HG02571 (cell line): ENCODE measurements around the gene PI3.
"Not testable (repeated sequence)": the region's sequence is repeated elsewhere in the genome, so short reads cannot be mapped to it uniquely, and the experiment has no call there.

Experiments used
- ATAC-seq: cut with Tn5 transposase; IDR thresholded peaks from one replicate; pipeline ENCODE4 v1.9.1; 2021; ENCODE audit warnings: mild to moderate bottlenecking, moderate library complexity; ENCODE audit not compliant: unreplicated experiment

PI3 gene, protein sequence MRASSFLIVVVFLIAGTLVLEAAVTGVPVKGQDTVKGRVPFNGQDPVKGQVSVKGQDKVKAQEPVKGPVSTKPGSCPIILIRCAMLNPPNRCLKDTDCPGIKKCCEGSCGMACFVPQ

DNA sequence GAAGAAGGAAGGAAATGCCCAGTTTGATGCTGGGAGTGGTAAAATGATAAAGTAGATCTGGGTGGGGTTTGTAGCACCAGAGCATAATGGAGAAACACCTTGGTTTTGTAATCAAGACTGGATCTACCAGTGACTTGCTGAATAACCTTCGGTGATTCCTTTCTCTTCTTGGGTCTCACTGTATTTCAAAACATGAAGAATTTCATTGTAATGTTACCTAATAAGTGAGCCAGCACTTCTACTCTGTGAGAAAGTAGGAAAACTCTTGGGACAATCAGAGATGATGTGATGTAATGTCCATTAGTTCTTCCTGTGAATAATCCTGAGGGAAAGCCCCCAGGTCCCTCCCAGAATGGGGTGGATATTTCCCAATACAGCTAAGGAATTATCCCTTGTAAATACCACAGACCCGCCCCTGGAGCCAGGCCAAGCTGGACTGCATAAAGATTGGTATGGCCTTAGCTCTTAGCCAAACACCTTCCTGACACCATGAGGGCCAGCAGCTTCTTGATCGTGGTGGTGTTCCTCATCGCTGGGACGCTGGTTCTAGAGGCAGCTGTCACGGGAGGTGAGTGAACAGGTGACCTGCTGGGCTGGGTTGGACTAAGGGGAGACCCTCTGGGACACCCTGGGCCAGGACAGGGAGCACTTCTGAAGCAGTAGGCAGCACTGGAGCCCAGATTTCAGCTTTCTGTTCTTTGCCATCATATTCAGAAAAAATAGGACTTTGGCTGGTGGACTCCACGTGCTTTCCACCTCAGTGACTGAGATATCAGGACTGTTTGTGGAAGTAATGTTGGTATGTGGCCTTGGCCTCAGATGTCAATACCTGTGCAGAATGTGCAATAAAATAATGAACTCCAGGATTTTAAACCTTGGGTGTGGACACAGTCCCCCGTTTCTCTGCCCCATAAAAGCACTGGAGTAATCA lies at the start of gene PI3:
TSS of gene PI3 (plus strand) at position 469 of the 931 bp plus-strand sequence. CDS start at position 490, 21 bp downstream.
- no peak for ATAC-seq

DNA sequence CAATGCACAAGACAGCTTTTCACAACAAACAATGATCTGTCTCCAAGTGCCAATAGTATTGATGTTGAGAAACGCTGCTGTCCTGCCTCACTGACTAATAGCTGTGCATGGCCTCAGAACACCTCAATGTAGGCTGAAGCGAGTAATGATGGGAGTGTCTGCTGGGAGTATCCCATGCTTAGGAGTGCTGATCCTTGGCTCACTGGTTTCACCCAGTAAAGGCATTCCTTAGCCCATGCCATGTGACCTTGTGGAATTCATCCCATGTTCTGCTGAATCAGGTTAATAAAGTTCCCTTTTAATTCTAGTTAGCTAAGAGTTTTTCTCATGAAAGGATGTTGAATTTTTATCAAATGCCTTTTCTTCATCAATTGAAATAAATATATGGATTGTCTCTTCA lies 46.6 kb upstream of the PI3 start:
- ATAC-seq: no peak

DNA sequence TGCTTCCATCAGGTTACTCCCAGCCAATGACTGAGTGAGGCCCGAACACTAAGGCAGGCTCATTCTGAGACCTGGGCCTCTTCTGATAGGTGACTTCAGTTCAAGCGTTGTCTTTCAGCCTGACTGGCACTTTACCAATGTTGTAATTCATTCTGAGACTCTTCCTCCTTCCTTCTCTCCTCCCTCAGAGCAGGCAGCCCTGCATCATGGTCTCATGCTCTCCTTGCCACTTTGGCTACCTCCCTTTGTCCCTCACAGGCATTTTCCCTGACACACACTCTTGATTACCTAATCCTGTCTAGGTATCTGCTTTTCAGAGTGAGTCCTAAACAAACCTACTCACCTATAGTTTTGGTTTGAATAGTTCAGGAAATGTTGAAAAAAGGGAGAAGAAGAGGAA lies 37.8 kb upstream of the PI3 start:
- no peak for ATAC-seq

DNA sequence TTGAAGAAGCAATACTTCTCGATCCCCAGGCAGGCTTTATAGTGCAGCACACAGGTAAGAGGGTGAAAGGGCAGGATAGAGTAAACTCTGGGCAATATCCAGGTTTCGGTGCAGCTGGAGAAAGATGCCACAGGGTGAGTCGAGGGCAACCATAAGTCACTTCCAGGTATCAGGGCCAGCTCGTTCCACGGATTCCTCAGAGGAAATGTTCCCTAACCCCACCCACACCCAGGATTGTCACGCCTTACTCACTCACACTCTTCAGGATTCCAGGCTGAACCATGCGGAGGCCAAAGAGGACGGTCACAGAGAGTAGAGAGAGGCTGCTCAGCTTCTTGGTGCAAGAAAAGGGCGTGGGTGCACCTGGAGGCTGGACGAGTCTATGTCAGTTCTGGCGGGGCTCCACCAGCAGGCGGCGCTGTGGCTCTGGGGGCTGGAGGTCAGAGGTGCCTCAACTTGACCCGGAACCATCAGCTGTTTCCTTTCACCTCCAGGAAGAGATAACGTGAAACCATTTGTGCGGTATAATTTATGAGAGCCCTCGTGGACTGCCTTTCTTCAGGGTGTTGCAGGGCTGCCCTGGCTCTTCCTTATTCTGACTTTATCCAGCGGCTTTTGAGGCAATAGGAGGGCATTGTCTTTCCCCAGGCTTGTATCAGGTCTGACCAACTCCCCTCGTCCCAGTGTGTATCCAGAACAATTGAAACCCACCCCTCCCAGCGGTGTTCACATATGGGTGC lies 36.0 kb upstream of the PI3 start:
- no peak for ATAC-seq

DNA sequence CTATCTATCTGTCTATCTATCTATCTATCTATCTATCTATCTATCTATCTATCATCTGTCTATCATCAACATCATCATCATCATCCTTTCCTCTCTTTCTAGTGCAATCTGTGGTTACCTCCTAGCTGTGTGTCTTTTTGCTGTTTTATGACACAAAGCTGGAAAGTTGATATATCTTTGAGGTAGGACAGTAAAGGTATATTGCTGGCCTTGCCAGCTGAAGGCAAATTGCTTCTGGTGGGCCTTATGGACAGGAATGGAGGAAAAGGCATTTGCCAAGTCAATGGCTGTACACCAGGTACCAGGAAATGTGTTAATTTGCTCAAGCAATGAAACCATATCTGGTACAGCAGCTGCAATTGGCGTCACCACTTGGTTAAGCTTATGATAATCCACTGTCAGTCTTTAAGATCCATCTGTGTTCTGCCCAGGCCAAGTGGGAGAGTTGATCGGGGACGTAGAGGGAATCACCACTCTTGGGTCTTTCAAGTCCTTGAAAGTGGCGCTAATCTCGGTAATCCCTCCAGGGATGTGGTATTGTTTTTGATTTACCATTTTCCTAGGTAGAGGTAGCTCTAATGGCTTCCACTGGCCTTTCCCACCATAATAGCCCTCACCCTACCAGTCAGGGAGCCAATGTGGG lies 34.8 kb upstream of the PI3 start:
- ATAC-seq: not testable (repeated sequence)

DNA sequence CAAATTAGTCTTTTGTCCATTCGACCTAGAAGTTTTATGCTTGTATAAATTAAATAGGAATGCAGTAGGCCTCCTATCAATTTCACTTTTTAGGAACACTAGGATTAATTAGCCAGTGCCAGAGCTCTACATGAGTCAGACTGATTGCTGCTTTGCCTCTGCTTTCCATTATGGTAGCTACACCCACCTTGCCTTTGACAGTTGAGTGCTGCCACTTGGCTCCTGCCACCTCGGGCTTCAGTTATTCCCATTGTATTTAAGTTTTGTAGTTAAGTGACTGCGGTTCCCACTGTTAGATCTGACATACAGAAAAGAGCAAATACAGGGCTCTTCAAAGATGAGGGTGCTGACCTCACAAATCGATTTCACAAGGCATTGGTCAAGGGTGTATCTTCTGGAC lies 33.9 kb upstream of the PI3 start:
- ATAC-seq: no peak

DNA sequence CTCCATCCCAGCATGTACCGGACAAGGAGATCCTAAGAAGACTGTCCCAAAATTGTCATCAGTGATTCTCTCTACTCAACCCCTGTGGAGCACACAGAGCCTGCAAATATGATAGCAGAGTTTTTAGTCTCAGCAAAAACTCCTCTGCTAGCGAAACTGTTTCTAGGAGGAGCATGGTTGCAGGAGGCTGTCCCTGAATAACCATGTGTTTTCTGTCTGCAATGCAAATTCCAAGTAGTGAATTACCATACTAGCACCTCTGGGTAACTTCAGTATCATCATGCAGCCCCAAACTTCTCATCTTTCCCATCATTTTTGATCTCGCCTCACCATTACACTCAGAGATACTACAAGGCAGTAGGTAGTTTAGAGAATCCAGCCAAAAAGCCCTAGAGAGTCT lies 25.6 kb upstream of the PI3 start:
- no peak for ATAC-seq

DNA sequence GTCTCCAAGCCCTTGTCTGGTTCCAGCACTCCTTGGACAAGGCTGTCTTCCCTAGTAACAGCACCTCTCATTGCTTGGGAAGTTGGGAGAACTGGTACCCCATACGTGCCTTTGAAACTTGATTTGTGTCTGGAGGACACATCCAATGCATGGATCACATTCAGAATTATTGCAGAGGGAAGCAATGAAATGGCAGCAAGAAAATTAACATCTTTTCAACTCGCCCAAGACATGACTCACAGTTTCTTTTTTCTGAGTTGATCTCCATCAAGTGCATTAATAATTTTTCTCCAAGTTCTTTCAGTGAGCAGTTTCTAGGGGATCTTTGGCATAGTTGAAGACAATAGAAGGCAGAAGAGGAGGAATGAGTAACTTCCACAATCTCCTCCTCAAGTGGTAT lies 22.3 kb upstream of the PI3 start:
- no peak for ATAC-seq

DNA sequence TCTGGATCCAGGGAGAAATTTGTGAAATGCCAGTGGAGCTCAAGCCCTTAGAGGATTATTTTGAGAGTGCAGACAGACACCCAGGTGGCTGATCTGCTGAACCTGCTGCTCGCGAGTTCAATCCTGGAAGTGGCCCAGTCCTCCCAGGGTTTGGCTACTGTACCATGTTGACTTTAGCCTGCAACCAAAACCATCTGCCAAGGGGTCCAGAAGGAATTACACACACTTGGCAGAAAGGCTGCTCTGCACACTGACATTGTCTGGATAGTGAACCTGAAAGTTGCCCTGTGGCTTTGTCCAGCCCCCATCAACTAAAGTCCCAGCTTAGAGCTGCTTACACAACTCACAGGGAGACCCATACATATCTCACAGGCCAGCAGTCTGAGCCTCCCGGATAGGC lies 21.6 kb upstream of the PI3 start:
- ATAC-seq: no peak

DNA sequence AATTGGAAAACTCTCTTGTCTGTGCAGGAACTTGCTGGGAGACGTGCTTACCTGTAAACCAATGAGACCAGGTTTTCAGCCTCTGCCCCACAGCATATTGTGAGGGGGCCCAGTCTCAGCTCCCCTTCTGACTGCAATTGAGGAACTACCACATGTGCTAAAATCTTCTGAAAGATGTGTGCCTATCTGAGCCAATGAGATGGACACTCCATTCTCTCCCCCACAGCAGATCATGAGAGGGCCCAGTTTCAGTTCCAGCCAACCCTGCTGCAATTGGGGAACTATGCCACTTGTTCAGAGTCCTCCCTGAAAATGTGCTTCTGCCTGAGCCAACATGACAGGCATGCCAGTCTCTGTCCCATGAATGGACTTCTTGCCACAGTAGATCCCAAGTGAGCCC lies 20.9 kb upstream of the PI3 start:
- ATAC-seq: no peak

DNA sequence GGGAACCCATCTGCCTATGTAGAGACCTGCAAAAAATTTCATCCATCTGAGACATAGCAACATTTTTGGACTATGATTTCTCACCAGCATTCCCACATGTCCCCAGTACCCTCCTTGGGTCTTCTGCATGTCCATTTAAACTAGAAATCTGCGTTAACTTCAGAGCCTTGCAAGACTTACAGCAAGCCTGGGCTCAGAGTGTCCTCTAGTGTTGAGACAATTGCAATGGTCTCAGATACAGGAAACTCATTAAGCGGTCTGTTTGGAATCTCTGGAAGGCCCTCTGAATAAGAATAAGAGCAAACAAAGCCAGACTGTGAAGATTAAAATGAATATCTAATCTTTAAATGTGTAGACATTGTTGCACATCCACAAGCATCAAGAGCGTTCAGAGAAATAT lies 20.5 kb upstream of the PI3 start:
- no peak for ATAC-seq

DNA sequence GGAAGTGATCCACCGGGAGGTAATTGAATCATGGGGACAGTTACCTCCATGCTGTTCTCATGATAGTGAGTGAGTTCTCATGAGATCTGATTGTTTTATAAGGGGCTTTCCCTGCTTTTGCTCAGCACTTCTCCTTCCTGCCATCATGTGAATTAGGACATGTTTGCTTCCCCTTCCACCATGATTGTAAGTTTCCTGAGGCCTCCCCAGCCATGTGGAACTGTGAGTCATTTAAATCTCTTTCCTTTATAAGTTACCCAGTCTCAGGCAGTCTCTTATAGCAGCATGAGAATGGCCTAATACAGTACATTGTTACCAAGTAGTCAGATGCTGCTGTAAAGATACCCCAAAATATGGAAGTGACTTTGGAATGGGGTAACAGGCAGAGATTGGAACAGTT lies 19.9 kb upstream of the PI3 start:
- not testable (repeated sequence) for ATAC-seq

DNA sequence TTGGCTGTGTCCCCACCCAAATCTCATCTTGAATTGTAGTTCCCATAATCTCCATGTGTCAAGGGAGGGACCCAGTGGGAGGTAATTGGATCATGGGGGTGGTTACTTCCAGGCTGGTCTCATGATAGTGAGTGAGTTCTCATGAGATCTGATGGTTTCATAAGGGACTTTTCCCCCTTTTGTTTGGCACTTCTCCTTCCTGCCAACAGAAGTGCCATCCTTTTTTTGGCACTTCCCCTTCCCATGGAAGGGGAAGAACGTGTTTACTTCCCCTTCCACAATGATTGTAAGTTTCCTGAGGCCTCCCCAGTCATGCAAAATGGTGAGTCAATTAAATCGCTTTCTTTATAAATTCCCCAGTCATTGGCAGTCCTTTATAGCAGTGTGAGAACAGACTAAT lies 18.0 kb upstream of the PI3 start:
- ATAC-seq: no peak

DNA sequence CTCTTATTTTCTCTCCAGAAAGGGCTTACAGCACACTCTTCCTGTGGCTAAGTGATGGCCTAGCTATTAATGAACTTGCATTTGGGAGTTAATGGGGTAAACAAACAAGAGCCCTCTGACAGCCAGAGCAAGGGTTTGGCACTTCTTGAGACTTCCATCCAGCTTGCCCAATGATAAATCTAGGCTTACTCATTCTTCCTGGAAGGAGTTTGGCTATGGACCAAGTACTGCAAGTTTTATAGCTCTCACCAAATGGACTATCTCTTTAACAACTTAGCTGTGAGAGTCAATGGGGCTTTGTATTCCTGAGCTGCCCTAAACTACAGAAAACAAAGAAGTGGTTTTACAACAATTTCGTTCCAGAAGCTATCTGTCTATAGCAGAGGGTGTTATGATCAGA lies 16.7 kb upstream of the PI3 start:
- no peak for ATAC-seq

DNA sequence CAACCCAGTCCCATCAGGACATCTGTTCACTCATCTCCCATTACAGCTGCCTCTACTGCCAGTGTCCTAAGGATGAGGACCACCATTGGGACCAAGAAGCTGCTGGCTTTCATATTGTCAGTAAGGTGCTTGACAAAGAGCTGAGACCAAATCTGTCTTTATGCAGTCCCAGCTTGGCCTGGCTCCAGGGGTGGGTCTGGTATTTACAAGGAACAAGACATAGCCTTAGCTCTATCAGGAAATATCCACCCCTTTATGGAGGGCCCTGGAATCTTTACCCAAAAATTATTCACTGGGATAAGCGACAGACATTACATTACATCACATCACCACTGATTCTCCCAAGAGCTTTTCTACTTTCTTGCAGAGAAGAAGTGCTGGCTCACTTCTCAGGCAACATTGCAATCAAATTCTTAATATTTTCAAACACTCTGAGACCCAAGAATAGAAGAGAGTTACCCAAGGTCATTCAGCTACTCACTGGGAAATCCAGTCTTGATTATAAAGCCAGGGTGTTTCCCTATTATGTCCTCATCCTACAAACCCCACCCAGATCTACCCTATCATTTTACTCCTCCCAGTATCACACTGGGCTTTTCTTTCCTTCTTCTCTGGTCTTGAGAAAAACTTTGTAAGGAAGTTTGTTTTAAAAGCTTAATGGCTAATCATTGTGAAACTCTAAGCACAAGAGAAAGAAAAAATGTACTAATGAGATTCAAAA lies 11.5 kb upstream of the PI3 start:
- ATAC-seq: no peak

DNA sequence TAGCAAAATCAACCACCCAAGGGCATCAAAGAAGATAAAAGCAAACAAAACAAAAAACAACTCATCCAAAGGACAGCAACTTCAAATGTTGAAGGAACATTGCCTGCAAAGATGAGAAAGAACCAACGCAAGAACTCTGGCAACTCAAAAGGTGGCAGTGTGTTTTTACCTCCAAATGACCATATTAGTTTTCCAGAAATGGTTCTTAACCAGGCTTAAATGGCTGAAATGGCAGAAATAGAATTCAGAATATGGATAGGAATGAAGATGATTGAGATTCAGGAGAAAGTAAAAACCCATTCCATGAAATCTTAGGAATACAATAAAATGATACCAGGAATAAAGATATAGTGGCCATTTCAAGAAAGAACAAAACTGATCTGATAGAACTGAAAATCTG lies 9.8 kb upstream of the PI3 start:
- no peak for ATAC-seq

DNA sequence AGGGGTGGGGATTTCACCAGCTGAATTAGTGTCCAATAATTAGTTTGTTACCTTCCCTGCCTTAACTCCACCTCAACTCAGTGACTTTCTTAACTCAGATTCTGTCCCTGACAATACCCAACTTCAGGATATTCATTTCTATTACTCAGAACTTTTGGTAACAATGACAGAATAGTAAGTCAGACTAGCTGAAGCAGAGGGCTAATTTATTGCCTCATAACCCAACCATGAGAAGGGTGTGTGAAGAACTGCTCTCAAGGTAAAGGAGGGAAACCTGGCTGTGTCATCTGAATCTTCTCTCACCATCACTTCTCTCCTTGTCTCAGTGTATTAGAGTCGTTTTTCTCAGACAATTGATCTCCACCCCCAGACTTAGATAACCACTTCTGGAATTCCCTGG lies 1.2 kb upstream of the PI3 start:
- ATAC-seq: no peak

DNA sequence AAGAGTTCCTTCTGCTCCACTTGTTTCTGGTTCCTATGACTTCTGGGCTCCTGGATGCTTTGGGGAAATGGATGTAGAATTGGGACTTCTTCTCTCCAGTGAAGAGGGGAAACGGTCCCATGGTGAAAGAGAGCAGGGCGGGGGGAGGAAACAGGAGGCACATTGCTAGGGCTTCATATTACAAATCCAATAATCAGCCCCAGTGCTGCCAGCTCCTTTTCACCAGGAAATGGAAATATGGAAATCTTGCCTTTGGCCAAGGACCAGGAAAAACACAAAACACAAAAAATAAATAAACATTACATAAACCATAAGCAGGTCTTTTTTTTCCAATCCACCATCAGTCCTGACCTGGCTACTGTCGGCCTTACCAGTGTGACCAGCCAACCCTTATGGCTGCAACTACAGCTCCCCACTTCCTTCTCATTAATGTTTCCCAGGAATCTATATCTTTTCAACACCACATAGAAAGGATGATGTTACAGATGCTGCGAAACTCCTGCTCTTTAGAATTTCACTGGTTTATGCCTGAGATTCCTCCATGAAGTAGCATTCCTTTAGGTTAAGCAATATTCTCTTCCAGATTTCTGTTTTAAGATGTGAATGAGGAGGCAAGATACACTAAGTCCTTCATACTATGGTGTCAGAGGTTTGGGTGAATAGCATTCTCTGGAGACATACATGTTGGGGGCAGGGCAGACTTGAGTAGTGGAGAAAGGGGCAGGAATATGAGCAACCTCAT lies 2.0 kb downstream of the PI3 start:
- ATAC-seq: no peak

DNA sequence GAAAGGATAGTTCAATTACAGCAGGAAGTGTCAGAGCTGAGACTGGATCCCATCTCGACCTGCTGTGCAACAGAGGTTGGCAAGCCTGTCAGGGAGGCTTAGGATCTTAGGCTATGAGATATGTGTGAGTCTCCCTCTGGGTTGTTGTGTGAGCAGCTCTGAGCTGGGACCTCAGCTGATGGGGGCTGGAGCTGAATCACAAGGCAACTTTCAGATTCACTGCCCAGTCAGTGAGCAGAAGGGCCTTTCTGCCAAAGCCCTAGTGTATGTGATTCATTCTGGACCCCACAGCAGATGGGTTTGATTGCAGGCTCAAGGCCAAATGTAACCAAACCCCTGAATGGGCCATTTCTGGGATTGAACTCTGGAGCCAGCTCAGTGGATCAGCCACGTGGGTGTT lies 4.5 kb downstream of the PI3 start:
- ATAC-seq: no peak

DNA sequence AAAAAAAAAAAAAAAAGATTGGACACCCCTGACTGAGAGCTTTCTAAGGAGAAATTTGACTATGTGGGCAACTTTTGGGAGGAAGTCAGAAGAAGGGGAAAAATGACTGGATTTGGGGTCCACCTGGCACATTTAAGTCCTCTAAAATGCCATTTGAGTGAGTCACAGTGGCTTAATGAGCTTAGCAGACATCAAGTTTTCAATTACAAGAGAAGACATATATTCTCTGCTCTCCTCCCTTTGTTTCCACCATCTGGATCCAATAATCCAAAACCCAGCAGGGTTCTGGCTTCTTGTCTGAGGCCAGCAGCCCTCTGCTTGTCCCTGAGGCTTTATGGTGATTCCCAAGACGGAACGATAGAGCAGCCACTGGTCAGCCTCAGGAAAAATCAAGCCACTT lies 6.9 kb downstream of the PI3 start:
- no peak for ATAC-seq
